ENCODE measurements around the gene CEP97.

DNA sequence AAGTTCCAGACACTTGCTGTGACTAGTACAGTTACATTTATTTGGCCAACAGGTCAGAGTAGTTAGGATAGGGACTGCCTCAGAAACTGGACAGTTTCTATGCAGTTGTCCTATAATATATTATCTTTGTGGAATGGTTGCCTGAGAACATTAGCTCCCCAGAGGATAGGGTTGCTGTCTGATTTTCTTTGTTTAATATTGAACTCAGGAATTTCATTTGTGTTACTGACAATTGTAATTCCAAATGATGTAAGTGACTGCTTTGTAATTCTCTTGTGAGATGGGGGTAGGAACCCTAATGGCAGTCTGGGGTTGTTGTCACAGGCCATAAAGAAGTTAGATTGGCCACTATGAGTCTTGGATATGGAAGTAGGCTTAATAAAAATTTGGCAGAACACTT, 56.8 kb downstream of the CEP97 start:
- TF ChIP-seq, protein P1, sequence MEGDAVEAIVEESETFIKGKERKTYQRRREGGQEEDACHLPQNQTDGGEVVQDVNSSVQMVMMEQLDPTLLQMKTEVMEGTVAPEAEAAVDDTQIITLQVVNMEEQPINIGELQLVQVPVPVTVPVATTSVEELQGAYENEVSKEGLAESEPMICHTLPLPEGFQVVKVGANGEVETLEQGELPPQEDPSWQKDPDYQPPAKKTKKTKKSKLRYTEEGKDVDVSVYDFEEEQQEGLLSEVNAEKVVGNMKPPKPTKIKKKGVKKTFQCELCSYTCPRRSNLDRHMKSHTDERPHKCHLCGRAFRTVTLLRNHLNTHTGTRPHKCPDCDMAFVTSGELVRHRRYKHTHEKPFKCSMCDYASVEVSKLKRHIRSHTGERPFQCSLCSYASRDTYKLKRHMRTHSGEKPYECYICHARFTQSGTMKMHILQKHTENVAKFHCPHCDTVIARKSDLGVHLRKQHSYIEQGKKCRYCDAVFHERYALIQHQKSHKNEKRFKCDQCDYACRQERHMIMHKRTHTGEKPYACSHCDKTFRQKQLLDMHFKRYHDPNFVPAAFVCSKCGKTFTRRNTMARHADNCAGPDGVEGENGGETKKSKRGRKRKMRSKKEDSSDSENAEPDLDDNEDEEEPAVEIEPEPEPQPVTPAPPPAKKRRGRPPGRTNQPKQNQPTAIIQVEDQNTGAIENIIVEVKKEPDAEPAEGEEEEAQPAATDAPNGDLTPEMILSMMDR (IDR thresholded peaks at IDR 0.05; ENCODE audit: low read depth, low read length) = no peak
- TF ChIP-seq EZH2phosphoT487 (IDR thresholded peaks at IDR 0.05; ENCODE audit: low read depth) = no peak

All from OCI-LY3 (cell line).